Kasumi-1 (cell line): ENCODE measurements around the gene SLC25A43.
"Not testable (repeated sequence)": the region's sequence is repeated elsewhere in the genome, so short reads cannot be mapped to it uniquely, and the experiment has no call there.

Experiments used
- DNase-seq, 2 experiments: peaks; one replicate each; lab custom pipeline; 2025; lab: John Stamatoyannopoulos, UW

SLC25A43 gene

GRCh38 chrX:119398974-119399771 lies at the start of gene SLC25A43:
TSS of gene SLC25A43 (plus strand) at chrX:119399336. CDS start at chrX:119399404, 68 bp downstream.
- DNase-seq, result peak; percentile 10 to 14

GRCh38 chrX:119359618-119360382 lies 39.3 kb upstream of the SLC25A43 start:
- DNase-seq, result no peak

DNA sequence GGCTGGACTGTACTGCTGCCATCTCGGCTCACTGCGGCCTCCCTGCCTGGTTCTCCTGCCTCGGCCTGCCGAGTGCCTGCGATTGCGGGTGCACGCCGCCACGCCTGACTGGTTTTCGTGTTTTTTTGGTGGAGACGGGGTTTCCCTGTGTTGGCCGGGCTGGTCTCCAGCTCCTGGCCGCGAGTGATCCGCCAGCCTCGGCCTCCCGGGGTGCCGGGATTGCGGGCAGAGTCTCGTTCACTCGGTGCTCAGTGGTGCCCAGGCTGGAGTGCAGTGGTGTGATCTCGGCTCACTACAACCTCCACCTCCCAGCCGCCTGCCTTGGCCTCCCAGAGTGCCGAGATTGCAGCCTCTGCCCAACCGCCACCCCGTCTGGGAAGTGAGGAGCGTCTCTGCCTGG lies 37.7 kb upstream of the SLC25A43 start:
- not testable (repeated sequence) for DNase-seq

- not testable (repeated sequence) for DNase-seq
Observed at GRCh38 chrX:119362074-119362473, 37.1 kb upstream of the SLC25A43 start.

DNA sequence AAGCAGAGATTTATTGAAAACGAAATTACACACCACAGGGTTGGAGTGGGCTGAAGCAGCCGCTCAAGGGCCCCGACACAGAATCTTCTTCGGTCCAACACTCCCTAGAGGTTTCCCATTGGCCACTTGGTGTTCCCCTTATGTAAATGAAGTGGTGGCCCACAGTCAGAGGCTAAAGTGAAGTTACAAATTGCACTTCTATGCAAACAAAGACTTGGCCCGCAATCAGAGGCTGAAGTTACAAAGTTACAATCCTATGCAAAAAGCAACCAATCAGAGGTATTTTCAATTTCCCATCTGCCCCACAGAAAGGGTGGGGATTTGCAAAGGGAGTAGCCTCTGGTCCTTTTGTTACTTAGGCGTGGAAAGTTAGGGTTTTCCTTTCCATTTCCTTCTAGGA lies 35.7 kb upstream of the SLC25A43 start:
- DNase-seq, result no peak

DNA sequence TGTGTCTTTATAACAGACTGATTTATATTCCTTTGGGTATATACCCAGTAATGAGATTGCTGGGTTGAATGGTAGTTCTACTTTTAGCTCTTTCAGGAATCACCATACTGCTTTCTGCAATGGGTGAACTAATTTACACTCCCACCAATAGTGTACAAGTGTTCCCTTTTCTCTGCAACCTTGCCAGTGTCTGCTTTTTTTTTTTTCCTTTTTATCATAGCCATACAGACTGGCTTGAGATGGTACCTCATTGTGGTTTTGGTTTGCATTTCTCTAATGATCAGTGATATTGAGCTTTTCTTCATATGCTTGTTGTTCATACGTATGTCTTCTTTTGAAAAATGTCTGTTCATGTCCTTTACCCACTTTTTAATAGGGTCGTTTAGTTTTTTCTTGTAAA lies 27.3 kb upstream of the SLC25A43 start:
- not testable (repeated sequence) for DNase-seq

DNA sequence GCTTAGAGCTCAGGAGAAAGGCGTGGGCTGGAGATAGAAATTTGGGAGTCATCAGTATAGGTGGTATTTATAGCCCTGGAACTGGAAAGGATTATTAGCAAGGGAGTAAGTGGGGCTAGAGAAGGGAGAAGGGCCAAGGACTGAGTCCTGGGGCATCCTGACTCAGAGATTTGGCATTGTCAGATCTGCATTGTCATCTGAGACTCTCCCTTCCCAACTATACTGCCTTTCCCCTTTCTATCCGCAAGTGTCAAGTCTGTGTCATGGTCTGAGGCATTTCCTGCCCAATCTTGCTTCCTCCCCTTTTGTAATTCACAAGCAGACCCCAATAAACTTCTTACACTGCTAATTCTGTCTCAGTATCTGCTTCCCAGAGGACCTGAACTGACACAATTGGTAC lies 24.4 kb upstream of the SLC25A43 start:
- no peak for DNase-seq

DNA sequence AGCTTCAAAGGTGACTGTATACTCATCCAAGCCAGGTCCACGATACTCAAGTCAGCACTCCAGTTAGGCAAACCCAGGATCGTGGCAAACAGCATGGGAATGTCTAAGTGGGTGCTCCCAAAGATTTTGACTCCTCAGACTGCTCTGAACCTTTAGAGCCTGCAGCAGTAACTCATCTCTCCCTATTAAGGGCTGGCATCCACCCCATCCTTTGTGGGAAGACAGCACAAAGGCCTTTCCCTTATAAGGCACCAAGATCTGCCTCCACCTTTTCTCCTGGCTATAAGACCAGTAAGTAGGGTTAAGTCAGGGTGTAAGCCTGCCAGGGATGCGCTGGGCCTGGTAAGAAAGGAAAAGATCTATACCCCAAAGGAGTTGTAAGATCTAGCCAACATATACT lies 23.6 kb upstream of the SLC25A43 start:
- no peak for DNase-seq

DNA sequence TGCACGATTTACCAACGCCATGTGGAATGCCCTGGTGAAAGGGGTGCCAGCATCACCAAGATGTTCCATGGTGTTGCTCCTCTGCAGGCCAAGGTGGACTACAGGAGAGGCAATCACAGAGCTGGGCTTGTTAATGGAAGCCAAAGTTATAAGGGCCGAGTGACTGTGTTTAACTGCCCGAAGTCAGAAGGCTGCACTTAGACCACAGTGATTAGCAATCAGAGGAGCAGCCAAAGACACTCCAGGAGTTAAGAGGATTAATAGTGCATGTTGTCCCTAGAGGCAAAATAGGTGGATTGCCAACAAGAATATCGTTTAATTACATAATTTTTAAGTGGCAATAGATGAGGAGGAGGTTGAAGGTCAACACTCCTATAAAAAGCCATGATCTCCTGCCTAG lies 22.8 kb upstream of the SLC25A43 start:
- DNase-seq, result no peak

GRCh38 chrX:119381349-119381944 lies 17.7 kb upstream of the SLC25A43 start:
- no peak for DNase-seq

GRCh38 chrX:119382606-119383005 lies 16.5 kb upstream of the SLC25A43 start:
- no peak for DNase-seq

- not testable (repeated sequence) for DNase-seq
Observed at GRCh38 chrX:119386685-119387084, 12.5 kb upstream of the SLC25A43 start.

GRCh38 chrX:119387426-119387825 lies 11.7 kb upstream of the SLC25A43 start:
- not testable (repeated sequence) for DNase-seq

- DNase-seq, result no peak
Observed at GRCh38 chrX:119389214-119389613, 9.9 kb upstream of the SLC25A43 start.

DNA sequence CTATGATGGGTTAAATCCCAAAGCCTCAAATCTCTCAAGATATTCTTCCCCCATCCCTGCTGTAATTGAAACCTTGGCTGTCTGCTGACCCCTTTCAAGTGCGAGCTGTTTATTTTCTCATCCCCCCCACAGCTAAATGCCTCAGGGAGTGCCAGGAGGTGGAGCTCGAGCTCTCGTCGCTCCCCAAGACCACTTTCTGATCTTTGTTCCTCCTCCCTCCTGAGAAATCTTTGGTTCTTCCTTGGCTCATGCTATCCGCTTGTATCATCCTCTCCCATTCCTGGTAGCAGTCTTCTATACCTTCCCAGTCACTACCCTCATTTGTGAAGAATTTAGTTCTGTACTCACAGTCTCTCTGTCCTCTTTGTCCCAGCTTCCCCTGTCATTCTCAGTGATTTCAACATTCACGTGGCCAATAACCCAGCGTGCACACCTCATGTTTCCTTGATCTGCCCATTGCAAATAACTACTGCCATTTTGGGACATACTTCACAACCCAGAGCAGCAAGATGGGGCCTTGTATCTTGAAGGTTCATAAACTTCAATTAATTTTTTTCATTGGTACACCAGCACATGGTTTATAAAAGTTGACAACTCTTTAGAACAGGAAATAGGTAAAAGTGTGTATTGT lies 9.2 kb upstream of the SLC25A43 start:
- no peak for DNase-seq

GRCh38 chrX:119391279-119391678 lies 7.9 kb upstream of the SLC25A43 start:
- peak in 1 of 2 experiments; percentile 4 for DNase-seq

DNA sequence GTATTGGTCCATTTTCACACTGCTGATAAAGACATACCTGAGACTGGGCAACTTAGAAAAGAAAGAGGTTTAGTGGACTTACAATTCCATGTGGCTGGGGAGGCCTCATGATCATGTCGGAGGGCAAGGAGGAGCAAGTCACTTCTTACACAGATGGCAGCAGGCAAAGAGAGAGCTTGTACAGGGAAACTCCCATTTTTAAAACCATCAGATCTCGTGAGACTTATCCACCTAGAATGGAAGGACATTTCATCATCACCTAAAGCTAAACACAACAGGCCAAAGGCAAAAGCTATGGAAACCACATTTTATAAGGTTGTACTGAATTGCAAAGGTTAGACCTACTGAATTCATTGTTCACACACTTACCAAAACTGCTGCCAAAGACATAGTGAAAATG lies 6.0 kb upstream of the SLC25A43 start:
- DNase-seq, result no peak

- peak in 1 of 2 experiments; percentile 22 for DNase-seq
Observed at GRCh38 chrX:119398587-119398973, 556 bp upstream of the SLC25A43 start.

GRCh38 chrX:119399772-119400101 lies 601 bp downstream of the SLC25A43 start:
- no peak for DNase-seq

DNA sequence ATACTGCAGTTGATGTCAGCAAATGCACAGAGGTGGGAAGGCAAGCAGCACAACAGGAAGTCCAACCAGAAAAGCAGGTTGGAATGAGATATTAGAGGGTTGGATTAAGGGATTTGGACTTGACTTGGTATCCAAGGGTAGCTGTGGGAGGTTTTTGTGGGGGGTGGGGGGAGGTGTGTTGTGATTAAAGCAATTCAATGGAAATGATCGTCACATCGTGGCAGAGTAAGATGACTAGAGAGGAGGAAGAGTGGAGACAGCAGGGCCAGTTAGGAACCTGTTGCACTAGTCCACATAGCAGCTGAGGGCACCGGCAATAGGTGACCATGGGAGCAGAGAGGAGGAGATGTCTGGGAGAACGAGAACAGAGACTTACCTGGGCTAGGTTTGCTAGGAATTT lies 2.4 kb downstream of the SLC25A43 start:
- no peak for DNase-seq

DNA sequence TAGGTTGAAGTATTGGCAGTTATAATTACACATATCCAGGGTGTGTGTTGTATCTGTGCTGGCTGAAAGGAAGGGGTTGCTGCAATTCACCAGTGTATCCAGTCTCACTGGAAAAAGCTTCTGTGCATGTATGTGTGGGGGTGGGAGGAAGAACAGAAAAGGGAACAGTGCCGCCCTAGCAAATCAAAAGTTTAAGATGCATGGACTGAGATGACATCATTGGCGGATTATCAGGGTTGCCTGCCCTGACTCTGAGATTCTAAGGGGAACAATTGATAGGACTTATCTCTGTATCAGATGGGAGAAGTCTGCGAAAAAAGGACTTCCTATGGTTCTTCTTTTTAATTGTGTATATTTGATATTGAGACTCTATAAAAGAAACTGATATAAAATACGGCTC lies 3.5 kb downstream of the SLC25A43 start:
- peak; percentile 22 to 35 for DNase-seq

DNA sequence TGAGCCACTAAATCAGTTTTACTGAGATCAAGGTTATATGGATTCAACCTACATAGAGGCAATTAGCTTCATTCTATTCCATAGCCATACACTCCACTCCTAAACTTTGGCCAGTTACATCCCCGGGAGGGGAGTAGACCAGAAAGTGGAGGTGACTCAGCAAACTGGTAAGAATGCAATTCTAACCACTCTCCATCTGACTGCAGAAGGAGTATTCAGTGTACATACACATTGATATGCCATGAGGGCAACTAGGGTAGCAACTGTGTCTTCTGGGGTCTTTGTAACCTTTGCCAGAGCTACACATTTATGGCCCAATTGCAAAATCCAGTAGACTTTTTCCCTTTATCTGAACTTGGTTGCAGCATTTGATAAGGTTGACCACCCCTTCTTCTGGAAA lies 7.6 kb downstream of the SLC25A43 start:
- no peak for DNase-seq

GRCh38 chrX:119407681-119408080 lies 8.5 kb downstream of the SLC25A43 start:
- no peak for DNase-seq
